CD14-positive monocyte (primary cell): Measurements from ENCODE around the gene NOCT. TPM values are rescaled to one million over a fixed set of nuclear protein-coding genes. Genes with fewer than 3 reads are reported as not detected.
A peak's percentile ranks its signal among the peaks of the same experiment; 100 is the strongest.

Experiments
- DNase-seq, 3 donors: peaks; one replicate each; pipeline ENCODE4 v3.0.0-alpha.2; 2011 to 2022
- H2AFZ ChIP-seq: 2 replicates; pipeline ENCODE4 v1.6.0; 2012; ENCODE audit warnings: mild to moderate bottlenecking, low read depth, low read length, inconsistent platforms; ENCODE audit not compliant: insufficient read depth, poor library complexity, severe bottlenecking
- H3K27ac ChIP-seq, 2 donors: 1 replicate in 1 of 2; 2 replicates in 1 of 2; pipeline ENCODE4 v1.5.1; 2012 to 2013; ENCODE audit warnings: low read length in 2 of 2, control low read depth in 1 of 2, inconsistent platforms in 1 of 2, low read depth in 1 of 2, mild to moderate bottlenecking in 1 of 2
- H3K27me3 ChIP-seq, 2 donors: one replicate each; pipeline versions ENCODE4 v1.6.0 to v1.6.1; 2011 to 2013; ENCODE audit warnings: low read length in 2 of 2; ENCODE audit not compliant: control insufficient read depth in 2 of 2, insufficient read depth in 2 of 2
- H3K36me3 ChIP-seq, 2 donors: replicated peaks in 1 of 2; 1 replicate in 1 of 2; 2 replicates in 1 of 2; pipeline versions ENCODE4 v1.5.1 to v1.6.1; 2012 to 2013; ENCODE audit warnings: low read length in 2 of 2, control low read depth in 1 of 2, inconsistent platforms in 1 of 2, mild to moderate bottlenecking in 1 of 2; ENCODE audit not compliant: insufficient read depth in 2 of 2, control insufficient read depth in 1 of 2
- H3K4me1 ChIP-seq, 2 donors: 1 replicate in 1 of 2; 2 replicates in 1 of 2; pipeline versions ENCODE4 v1.5.1 to v1.6.1; 2012 to 2013; ENCODE audit warnings: low read length in 2 of 2, control low read depth in 1 of 2, inconsistent platforms in 1 of 2, mild to moderate bottlenecking in 1 of 2, moderate library complexity in 1 of 2; ENCODE audit not compliant: insufficient read depth in 2 of 2, control insufficient read depth in 1 of 2
- H3K4me2 ChIP-seq: replicated peaks from 2 replicates; pipeline ENCODE3; 2012; ENCODE audit warnings: low read length, moderate library complexity, mild to moderate bottlenecking; ENCODE audit not compliant: poor library complexity, severe bottlenecking; ENCODE audit errors: extremely low read depth
- H3K4me3 ChIP-seq, 3 experiments: fragments of 200-600 bp in 1 of 3; sonication (generic) in 1 of 3; replicated peaks in 1 of 3; 1 replicate in 2 of 3; 2 replicates in 1 of 3; pipeline ENCODE4 v1.5.1; 2011 to 2013; ENCODE audit warnings: low read length in 3 of 3, mild to moderate bottlenecking in 3 of 3, control low read depth in 2 of 3, low read depth in 2 of 3, inconsistent platforms in 1 of 3, moderate library complexity in 1 of 3
- H3K79me2 ChIP-seq: 2 replicates; pipeline ENCODE4 v1.6.0; 2012; ENCODE audit warnings: mild to moderate bottlenecking, control low read depth, inconsistent platforms, low read length, moderate library complexity; ENCODE audit not compliant: insufficient read depth
- H3K9ac ChIP-seq: 2 replicates; pipeline ENCODE4 v1.6.0; 2017; ENCODE audit warnings: low read length, mild to moderate bottlenecking; ENCODE audit not compliant: insufficient read depth, poor library complexity, severe bottlenecking
- H3K9me3 ChIP-seq, 2 donors: replicated peaks in 1 of 2; 1 replicate in 1 of 2; 2 replicates in 1 of 2; pipeline versions ENCODE4 v1.5.1 to v1.6.1; 2012 to 2013; ENCODE audit warnings: low read length in 2 of 2, control low read depth in 1 of 2; ENCODE audit not compliant: control insufficient read depth in 1 of 2, insufficient read depth in 1 of 2
- H4K20me1 ChIP-seq: 2 replicates; pipeline ENCODE4 v1.6.0; 2012; ENCODE audit warnings: mild to moderate bottlenecking, low read length, control low read depth, moderate library complexity; ENCODE audit not compliant: insufficient read depth
- H3K27ac Mint-ChIP-seq, 7 donors: one replicate each; pipeline ENCODE4 v1.8.0; 2020; ENCODE audit warnings: mild to moderate bottlenecking in 7 of 7, mixed read lengths in 7 of 7, moderate library complexity in 6 of 7, inconsistent platforms in 2 of 7
- H3K27me3 Mint-ChIP-seq, 3 donors: one replicate each; pipeline ENCODE4 v1.8.0; 2021 to 2022; ENCODE audit warnings: low read depth in 3 of 3, mild to moderate bottlenecking in 3 of 3, mixed read lengths in 3 of 3, moderate library complexity in 3 of 3, inconsistent platforms in 1 of 3
- H3K36me3 Mint-ChIP-seq, 2 donors: one replicate each; pipeline ENCODE4 v1.8.0; 2020; ENCODE audit warnings: mixed read lengths in 2 of 2, inconsistent platforms in 1 of 2, mild to moderate bottlenecking in 1 of 2
- H3K4me1 Mint-ChIP-seq: one replicate; pipeline ENCODE4 v1.8.0; 2020; ENCODE audit warnings: mild to moderate bottlenecking, mixed read lengths
- H3K4me3 Mint-ChIP-seq, 2 donors: one replicate each; pipeline ENCODE4 v1.8.0; 2020; ENCODE audit warnings: mild to moderate bottlenecking in 2 of 2, mixed read lengths in 2 of 2, moderate library complexity in 1 of 2
- H3K9me3 Mint-ChIP-seq, 7 donors: one replicate each; pipeline ENCODE4 v1.8.0; 2020 to 2022; ENCODE audit warnings: mixed read lengths in 7 of 7, mild to moderate bottlenecking in 6 of 7, moderate library complexity in 6 of 7, inconsistent platforms in 2 of 7
- CTCF ChIP-seq: fragments of 200-600 bp; IDR thresholded peaks from one replicate; pipeline ENCODE4 v1.8.0; 2022; ENCODE audit warnings: antibody characterized with exemption, mild to moderate bottlenecking
- WGBS: methylation state at CpG from one replicate; pipeline ENCODE4 v1.1.5; 2013; ENCODE audit warnings: missing lambda C conversion rate; ENCODE audit not compliant: insufficient coverage; 5-methylcytosine and 5-hydroxymethylcytosine counted together
- intact Hi-C, 2 donors: fragments of 100-400 bp; cut with micrococcal nuclease; formaldehyde crosslinking; loops; one replicate each; pipeline versions ENCODE4 v1.15.0 to v1.15.1; 2023
- polyA plus RNA-seq, 3 donors: library from polyadenylated mRNA; depleted of rRNA in 1 of 3; unstranded in 2 of 3; stranded (reverse) in 1 of 3; fragments of 300-500 nt in 2 of 3; fragments of >200 nt in 1 of 3; fragmentation: Illumina TruSeq in 2 of 3; gene quantifications; 1 replicate in 2 of 3; 2 replicates in 1 of 3; pipeline ENCODE4 v1.2.3, GENCODE V29; 2012 to 2021

Gene NOCT
- polyA plus RNA-seq, 3 donors: 0.54 to 31.5 (median 0.89) TPM

DNA sequence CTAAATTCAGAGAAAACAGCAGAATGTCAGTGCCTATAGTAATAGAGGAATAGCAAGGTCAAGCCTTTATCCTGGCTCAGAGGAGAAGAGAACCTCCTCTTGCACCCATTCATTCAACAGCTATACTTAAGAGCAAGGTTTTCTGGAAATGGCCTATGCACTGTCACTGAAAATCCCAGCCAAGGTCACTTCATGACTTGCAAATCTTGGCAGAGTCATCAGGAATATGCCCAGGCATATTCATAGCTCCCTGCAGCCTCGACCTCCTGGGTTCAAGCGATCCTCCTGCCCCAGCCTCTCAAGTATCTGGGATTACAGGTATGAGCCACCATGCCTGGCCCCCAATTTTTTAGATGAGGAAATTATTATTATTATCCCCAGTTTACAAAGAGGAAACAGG lies 35.8 kb upstream of the NOCT start:
- WGBS: no CpG with 5 or more reads among the region's 2 CpGs
- H3K27me3 ChIP-seq: no peaks in the 10 kb centered on the region
- no peak overlapping the region for H3K27ac Mint-ChIP-seq

DNA sequence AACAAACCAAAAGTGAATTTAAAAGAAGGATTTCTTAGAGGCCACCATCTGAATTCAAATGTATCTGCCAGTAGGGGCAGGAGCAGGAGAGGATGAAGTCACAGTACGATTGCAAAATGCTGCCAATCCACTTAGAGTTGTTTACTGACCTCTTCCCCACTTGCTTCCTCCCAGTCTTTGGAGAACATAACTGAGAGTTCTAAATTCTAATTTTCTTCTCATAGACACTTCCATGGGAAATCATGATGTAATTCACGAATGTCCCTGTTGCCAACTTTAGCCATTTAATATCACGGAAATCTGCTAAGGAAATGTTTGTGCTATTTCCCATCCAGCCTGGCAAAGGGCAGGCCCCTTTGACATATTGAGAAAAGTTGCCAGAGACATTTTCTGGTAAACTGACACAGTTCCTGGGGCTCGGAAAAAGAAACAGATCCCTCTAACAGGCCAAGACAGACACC lies 33.6 kb upstream of the NOCT start:
- H3K27ac Mint-ChIP-seq: peak overlapping the region; percentile 82 to 92 (median 90)
- H3K27ac ChIP-seq: peak overlapping the region; percentile 20 to 78

More for the DNA sequence above, 35.8 kb upstream of the NOCT start:
- H3K36me3 ChIP-seq: no peaks in the 10 kb centered on the region
- Mint-ChIP-seq H3K4me3 (no peak overlapping the region), H3K4me1 (peaks cover 40% of the 10 kb centered on the region), H3K36me3 (no peaks in the 10 kb centered on the region), H3K9me3 (peaks cover 0 to 2% (median 0%) of the 10 kb centered on the region in 7 donors), H3K27me3 (peaks cover 0 to 1% (median 0%) of the 10 kb centered on the region in 3 donors)
- H3K27ac ChIP-seq: no peak overlapping the region
- no peak for TF ChIP-seq CTCF
- no peaks in the 10 kb centered on the region for H3K9me3 ChIP-seq
- H3K79me2 ChIP-seq: no peaks in the 10 kb centered on the region
- intact Hi-C loops: loop anchor here (5.0 kb wide), 1 partner anchor 38 kb away; the partner anchor contains the start of gene NOCT (in 2 of the 2)
- peaks cover 43 to 51% of the 10 kb centered on the region in 2 donors for H3K4me1 ChIP-seq
- H2AFZ ChIP-seq: no peak overlapping the region
- no peak overlapping the region for H3K4me3 ChIP-seq
- no peak for DNase-seq
- H3K4me2 ChIP-seq: no peak overlapping the region
- no peak overlapping the region for H3K9ac ChIP-seq
- H4K20me1 ChIP-seq: no peaks in the 10 kb centered on the region

More for the DNA sequence above, 33.6 kb upstream of the NOCT start:
- WGBS: 27% methylated on average over 2 of the region's 4 CpGs
- H3K79me2 ChIP-seq: no peaks in the 10 kb centered on the region
- H3K36me3 ChIP-seq: no peaks in the 10 kb centered on the region
- Mint-ChIP-seq H3K9me3 (peaks cover 0 to 2% (median 0%) of the 10 kb centered on the region in 7 donors), H3K27me3 (peaks cover 0 to 1% (median 0%) of the 10 kb centered on the region in 3 donors), H3K4me3 (no peak overlapping the region), H3K4me1 (peaks cover 37% of the 10 kb centered on the region), H3K36me3 (no peaks in the 10 kb centered on the region)
- peak overlapping the region; percentile 29 for H3K4me2 ChIP-seq
- no peaks in the 10 kb centered on the region for H3K9me3 ChIP-seq
- H3K27me3 ChIP-seq: no peaks in the 10 kb centered on the region
- intact Hi-C loops: loop anchor here in 1 of 2 donors (5.0 kb wide), 1 partner anchor 35 kb away; the partner anchor contains the start of gene NOCT
- peaks cover 41 to 44% of the 10 kb centered on the region in 2 donors for H3K4me1 ChIP-seq
- no peak overlapping the region for H3K4me3 ChIP-seq
- TF ChIP-seq CTCF: peak; percentile 39
- DNase-seq: peak; percentile 67 to 88 (median 85)
- H2AFZ ChIP-seq: peak overlapping the region; percentile 41
- no peaks in the 10 kb centered on the region for H4K20me1 ChIP-seq
- no peak overlapping the region for H3K9ac ChIP-seq
